Cardiac septum (tissue), 1 donor: Measurements from ENCODE around the gene NACAD. TPM values are rescaled to one million over a fixed set of nuclear protein-coding genes. Genes with fewer than 3 reads are reported as not detected.

Source experiments
- DNase-seq: peaks from one replicate; pipeline ENCODE4 v3.0.0-alpha.2; 2020; ENCODE audit warnings: low spot score
- intact Hi-C: fragments of 100-400 bp; cut with DNase I; formaldehyde crosslinking; loops from one replicate; pipeline ENCODE4 v1.14.0; 2022
- total RNA-seq: library from RNA; stranded (reverse); fragmentation: NEBNext Ultra II Directional; extraction: Animal tissue kit (Norgen Biotek cat#: 25700); gene quantifications from one replicate; pipeline ENCODE4 v1.2.1, GENCODE V29; 2021
- donor health status: DM: no; HTN: no; CAD: no.

NACAD gene
- total RNA-seq, 1 donor from 2014 or later: 5.3 TPM

GRCh38 chr7:45065031-45065995 lies 23.5 kb downstream of the NACAD start:
- intact Hi-C loops: no loop called here
- DNase-seq: no peak

- intact Hi-C loops: no loop called here
- DNase-seq: no peak
Measured at GRCh38 chr7:45064047-45064725, 24.6 kb downstream of the NACAD start.

DNA sequence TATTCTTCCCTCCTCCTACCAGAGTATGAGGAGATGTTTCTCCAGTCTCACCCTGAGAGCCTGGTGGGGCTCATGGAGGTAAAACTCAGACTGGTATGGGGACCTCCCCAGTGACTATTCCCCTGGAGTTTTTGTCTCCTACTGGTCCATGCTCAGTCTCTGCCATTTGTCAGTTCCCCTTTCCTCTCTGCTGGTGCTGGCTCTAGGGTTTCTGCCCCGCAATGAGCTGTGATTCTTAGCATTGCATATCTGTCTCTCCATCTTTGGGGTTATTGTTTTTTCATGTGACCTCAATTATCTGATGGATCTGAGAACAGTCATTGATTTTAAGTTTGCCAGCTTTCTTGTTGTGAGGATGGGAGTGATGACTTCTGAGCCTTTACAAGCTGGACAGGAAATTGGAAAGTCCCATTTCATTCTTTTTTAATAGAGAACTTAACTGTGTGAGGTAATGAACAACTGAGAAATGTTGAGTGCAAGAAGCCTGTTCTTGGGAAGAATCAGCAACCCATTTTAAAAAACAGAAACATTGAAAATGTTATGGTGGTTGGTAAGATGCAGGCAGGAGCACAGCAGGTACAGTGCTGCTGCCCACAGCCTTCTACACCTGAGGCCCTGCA lies 26.9 kb downstream of the NACAD start:
- intact Hi-C loops: no loop called here
- no peak for DNase-seq

DNA sequence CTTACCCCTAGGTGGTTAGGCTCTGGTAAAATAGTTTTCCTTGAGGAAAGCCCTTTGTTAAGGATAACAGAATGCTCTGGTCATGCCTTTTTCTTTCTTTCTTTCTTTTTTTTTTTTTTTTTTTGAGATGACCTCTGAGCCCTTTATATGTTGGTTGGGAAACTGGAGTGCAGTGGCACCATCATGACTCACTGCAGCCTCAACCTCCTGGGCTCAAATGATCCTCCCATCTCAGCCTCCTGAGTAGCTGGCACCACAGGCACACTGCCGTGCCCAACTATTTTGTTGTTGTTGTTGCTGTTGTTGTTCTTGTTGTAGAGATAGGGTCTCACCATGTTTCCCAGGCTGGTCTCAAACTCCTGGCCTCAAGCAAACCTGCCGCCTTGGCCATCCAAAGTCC lies 27.4 kb downstream of the NACAD start:
- intact Hi-C loops: no loop called here
- no peak for DNase-seq

DNA sequence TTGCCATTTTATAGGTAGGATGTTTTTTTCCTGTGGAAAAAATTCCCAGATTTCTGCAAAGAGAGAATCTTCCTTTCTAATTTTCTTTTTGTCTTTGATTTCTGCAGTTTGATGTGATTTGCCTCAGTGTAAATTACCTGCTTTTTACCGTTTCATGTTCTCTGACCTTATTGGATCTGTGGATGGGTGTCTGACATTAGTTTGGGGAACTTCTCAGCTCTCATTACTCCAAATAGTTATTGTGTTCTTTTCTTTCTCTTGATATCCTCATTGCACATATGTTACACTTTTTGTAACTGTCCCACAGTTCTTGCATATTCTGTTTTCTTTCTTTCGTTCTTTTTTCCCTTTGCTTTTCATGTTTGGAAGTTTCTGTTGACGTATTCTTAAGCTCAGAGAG lies 28.5 kb downstream of the NACAD start:
- intact Hi-C loops: no loop called here

GRCh38 chr7:45057878-45058277 lies 30.9 kb downstream of the NACAD start:
- no peak for DNase-seq
- intact Hi-C loops: no loop called here

More for the DNA sequence above, 28.5 kb downstream of the NACAD start:
- no peak for DNase-seq

DNA sequence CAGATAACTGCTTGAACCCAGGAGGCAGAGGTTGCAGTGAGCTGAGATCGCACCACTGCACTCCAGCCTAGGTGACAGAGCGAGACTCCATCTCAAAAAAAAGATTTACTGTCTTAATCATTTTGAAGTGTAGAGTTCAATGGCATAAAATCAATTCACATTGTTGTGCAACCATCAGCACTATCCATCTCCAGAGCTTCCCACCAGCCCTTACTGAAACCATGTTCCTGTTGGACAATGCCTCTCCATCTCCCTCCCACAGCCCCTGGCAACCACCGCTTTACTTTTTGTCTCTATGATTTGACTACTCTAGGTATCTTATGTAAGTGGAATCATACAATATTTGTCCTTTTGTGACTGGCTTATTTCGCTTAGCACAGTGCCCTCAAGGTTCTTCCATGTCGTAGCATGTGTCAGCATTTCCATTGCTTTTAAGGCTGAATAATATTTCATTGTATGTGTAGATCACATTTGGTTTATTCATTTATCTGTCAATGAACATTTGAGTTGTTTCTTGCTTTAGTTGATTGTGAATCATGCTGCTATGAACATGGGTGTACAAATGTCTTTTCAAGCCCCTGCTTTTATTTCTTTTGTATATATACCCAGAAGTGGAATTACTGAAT lies 33.1 kb downstream of the NACAD start:
- intact Hi-C loops: no loop called here
- DNase-seq: no peak

DNA sequence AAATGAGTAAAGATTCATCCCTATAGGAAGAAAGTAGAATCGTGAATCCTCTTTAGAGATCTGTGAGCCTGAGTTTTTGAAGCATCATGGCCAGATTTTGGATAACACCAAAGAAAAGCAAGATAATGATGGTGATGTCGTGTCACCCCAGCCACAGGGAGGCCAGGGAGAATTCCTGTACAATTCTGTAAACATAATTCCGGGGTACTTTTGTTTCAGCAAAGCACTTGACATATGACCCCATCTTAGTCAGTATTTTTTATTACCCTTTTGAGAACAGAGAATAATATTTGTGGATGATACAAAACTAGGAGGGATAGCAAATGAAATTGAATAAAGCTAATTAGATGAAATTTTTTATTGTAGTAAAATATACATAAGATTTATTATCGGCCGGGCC lies 33.8 kb downstream of the NACAD start:
- no peak for DNase-seq
- intact Hi-C loops: no loop called here

GRCh38 chr7:45054442-45054841 lies 34.3 kb downstream of the NACAD start:
- intact Hi-C loops: no loop called here
- DNase-seq: no peak

DNA sequence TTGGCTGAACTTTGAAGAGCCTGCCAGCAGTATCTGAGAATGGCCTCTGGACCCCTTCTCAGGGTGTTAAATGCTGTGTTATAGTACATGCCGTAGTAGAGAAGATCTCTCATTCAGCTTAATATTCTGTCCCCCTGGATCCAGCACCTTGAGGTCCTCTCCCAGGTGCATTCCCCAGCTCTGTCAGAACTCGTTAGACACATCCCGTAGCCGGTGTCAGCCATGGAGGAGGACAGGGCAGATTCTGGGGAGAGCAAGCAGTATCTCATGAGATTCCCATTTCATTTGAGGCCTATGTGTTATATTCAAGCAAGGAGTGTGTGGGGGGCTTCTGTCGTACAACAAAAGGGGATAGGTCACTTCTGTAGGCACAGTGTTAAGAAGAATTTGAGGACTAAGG lies 34.8 kb downstream of the NACAD start:
- no peak for DNase-seq
- intact Hi-C loops: no loop called here

DNA sequence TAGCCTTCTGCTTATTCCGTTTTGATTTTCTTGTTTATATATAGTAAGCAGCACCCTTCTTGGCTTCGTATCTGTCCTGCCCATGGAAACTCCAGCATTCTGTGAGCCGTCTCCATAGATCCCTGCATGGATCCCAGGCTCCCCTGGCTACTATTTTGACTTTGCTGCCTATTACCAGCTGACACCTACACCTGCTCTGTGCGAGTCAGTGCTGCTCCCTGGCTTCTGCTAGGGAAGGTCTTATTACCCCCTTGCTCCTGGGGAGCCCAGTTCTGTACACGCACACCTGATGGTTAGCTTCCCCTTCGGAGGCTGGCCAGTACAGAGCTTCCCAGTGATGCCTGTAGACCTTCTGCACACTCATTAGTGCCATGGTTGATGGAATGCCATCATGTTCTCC lies 35.4 kb downstream of the NACAD start:
- DNase-seq: no peak
- intact Hi-C loops: no loop called here

GRCh38 chr7:45052011-45052410 lies 36.8 kb downstream of the NACAD start:
- intact Hi-C loops: no loop called here
- DNase-seq: no peak

- no peak for DNase-seq
- intact Hi-C loops: no loop called here
Measured at GRCh38 chr7:45050198-45050597, 38.6 kb downstream of the NACAD start.

GRCh38 chr7:45048748-45049147 lies 40.0 kb downstream of the NACAD start:
- DNase-seq: no peak
- intact Hi-C loops: no loop called here

- DNase-seq: no peak
- intact Hi-C loops: no loop called here
Measured at GRCh38 chr7:45044338-45044737, 44.4 kb downstream of the NACAD start.

GRCh38 chr7:45039106-45039505 lies 49.7 kb downstream of the NACAD start:
- no peak for DNase-seq
- intact Hi-C loops: no loop called here

GRCh38 chr7:45037876-45038275 lies 50.9 kb downstream of the NACAD start:
- intact Hi-C loops: no loop called here
- no peak for DNase-seq

GRCh38 chr7:45036796-45037195 lies 52.0 kb downstream of the NACAD start:
- intact Hi-C loops: no loop called here
- DNase-seq: no peak

DNA sequence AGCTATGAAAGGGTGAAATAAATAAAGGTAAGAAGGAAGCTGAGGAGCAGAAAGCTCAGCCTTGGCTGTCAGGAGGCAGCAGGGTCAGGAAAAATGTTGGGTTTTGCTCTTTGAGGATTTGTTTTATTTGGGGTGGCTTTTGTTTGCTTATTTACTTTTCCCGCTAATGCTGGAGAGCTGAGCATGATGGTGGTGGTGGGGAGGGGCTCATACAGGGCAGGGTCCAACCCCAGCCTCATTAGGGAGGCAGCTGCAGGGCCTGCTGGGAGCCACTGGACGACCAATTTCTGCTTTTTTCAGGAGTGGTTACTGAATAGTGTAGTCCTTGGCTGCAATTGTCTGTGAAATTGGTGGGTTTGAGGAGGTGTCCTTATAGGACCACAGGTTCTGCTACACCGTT lies 52.5 kb downstream of the NACAD start:
- DNase-seq: no peak
- intact Hi-C loops: no loop called here

GRCh38 chr7:45035893-45036292 lies 52.9 kb downstream of the NACAD start:
- intact Hi-C loops: no loop called here
- no peak for DNase-seq
